COLO668 (cell line): ENCODE data around the gene GPR84.

Experiments
- DNase-seq: peaks from one replicate; lab custom pipeline; 2025; ENCODE audit not compliant: unreplicated experiment; lab: John Stamatoyannopoulos, UW

The GPR84 gene

DNA sequence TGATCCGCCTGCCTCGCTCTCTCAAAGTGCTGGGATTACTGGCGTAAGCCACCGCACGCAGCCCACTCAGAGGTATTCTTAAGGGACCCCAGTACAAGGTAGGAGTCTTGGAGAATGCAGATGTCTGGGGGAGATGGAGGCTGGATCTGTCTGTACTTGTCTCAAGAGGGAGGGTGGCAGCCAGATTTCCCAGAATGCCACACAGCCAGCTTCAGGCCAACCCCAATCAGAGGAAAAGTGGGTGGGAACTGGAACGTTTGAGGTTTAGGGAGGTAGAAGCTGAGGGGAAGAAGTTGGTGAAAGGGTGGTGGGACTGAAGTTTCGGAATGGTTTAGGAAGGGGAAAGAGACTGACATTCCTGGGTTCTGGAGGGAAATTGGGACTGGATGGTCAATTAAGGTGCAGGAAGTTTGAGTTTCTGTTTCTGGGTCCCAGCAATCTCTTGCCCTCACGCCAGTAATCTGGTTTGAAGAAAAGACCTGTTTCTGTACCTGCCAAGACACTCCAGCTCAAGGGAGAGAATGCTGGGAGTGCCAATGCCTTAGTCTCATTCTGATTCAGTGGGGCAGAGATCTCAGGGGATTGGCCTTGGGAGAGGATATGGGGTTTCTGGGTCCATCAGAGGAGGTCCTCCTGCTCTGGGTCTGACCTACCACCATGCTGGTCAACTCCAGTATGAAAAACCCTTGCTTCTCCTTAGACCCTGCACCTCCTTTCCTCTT, 28.4 kb upstream of the GPR84 start:
- DNase-seq, result no peak

DNA sequence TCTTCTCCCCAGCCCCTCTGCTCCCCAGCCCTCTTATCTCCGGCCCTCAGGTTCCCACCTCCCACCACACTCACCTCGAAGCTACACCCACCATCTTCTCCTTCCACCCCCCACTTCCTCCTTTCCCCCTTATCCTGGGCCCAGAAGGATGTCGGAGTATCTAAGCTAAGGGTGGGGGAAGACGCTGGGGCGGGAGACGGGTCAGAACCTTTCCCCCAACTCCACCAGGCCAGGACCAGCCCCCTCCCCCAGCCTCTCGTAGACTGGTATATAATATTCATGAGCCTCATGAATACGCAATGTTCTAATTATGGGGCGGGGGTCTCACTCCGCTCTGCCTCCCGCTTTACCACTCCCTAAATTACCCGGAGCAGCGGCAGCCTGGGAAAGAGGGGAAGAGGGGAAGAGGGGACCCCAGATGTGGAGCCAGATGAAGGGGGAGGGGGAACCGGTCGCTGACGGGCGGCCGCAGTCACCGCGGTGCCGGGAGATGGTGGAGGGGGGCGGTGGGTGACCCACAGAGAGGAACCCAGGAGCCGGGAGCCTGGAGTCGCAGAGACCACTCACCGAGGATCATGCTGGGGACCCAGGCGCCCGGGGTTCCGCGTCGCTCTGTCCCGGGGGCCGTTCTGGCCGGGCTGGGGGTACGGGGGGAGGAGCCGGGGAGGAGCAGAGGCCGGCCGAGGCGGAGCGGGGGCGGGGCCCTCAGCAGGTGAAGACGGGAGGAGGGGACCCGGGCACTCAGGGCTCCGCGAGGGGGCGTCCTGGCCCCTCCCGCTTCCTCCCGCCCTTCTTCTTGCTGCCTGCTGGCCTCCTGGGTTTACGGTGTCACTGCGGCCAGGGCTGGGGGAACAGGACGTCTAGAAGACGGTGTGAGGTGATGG, 26.6 kb upstream of the GPR84 start:
- peak; percentile 9 for DNase-seq

DNA sequence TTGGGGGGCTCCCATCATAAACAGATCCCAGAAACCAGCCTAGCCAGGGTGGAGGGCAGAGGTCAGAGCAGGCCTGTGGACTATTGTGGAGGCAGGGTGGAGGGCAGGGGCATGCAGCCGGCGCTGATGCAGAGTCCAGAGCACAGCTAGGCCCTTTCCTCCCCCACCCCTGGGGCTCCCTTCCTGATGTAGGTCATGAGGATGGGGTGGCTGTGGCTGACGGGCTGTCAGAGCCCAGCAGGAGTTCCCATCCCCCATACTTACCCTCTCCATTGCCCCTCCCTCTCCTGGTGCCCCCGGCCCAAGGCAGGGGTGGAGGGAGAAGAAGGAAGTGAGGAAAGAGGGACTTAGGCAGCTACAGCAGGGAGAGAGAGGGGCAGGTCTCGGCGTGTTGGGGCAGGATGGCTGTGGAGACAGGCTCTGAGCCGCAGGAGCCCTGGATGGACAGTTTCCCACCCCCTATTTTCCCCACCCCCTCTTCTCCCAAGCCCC, 25.9 kb upstream of the GPR84 start:
- DNase-seq, result no peak

DNA sequence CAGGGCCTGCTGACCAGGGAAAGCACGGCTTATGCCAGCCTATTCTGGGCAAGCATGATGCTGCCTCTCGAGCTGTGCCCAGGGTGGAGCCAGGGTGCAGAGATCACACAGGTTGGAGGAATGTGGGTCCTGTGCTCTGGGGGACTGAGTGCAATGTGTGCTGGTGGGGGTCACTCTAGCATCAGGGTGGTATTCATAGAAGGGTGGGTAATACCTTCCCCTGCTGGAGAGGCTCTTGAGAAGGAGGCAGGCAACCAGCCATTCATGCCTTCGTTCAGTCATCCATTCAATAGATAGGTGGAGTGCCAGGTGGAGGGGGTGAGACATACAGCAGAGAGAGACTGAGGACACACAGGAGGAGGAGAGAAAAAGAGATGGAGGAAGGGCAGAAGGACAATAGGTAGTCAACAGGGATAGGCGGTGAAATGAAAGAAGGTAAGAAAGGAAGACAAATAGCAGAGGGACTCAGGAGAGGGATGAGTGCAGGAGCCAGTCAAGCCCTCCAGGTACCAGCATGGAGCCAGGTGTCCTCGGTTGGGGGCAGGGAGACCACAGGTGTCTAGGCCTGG, 25.4 kb upstream of the GPR84 start:
- no peak for DNase-seq

DNA sequence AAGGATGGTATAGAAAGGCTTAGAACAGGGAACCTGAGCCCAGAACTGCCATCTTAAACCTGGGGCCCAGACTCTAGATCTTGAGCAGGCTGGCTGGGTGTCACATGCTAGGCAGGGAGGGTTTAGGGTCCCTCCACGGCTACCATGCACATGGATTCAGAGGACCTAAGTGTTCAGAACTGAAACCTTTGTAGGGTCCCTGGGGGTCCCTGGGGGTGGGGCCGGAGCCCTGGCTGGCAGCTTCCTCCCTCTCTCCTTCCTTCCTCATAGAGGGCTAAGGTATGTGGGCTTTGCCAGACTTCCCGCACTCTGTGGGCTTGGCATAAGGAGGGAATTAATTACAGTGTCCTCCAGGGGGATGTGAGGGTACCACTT, 24.8 kb upstream of the GPR84 start:
- DNase-seq, result no peak

DNA sequence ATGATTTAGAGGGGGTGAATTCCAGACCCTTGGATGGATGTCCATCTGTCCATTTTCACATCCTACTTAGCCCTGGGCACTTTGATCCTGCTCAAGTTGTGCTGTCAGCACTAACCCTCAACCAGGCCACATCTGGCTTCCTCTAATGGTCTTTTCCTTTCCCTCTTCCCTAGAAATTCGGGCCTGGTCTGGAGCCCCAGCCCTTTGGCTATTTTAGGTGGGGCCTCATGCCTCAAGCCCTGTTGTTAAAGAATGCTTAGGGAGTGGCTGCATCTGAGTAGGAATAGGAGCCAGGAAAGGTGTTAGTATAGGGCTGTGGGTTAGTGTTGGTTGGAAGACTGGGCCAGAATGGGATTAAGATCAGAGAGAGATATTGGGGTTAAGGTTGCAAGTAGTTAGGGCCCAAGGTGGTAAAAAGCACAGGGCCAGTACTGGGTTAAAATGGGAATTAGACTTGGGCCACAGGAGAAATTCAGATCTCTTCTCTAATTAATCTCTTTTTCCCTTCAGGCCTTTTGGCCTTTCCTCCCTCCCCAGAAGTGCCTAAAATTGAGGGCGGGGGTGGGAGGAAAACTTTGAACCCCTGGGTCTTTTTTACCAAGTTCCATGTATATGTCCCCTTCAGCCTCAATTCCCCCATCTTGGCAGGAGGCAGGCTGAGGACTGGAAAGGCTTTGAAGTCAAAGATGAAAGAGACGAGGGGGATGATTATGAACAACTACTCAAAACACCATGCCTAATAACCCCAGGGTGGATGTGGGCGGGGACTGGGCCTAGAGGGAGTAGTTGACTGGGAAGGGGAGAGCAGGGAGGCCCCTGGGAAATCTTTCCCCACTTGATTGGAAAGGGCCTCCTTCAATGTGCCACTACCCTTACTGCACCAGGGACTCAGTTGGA, 24.2 kb upstream of the GPR84 start:
- no peak for DNase-seq

DNA sequence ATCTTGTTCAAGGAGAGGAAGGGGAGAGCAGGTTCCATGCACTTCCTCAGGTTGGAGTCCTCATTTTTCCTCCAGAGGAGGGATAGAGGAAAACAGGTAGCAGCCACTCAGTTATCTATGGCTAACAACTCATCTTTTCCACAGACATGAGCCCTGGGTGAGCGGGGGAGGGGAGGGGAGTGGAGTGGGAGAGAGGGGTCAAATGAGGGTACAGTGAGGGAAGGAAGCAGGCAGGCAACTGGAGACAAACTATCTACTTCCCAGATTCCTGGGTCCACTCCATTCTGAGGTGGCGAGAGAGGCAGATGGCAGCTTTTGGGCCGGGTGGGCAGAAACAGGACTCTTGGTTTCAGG, 22.8 kb upstream of the GPR84 start:
- DNase-seq, result no peak

DNA sequence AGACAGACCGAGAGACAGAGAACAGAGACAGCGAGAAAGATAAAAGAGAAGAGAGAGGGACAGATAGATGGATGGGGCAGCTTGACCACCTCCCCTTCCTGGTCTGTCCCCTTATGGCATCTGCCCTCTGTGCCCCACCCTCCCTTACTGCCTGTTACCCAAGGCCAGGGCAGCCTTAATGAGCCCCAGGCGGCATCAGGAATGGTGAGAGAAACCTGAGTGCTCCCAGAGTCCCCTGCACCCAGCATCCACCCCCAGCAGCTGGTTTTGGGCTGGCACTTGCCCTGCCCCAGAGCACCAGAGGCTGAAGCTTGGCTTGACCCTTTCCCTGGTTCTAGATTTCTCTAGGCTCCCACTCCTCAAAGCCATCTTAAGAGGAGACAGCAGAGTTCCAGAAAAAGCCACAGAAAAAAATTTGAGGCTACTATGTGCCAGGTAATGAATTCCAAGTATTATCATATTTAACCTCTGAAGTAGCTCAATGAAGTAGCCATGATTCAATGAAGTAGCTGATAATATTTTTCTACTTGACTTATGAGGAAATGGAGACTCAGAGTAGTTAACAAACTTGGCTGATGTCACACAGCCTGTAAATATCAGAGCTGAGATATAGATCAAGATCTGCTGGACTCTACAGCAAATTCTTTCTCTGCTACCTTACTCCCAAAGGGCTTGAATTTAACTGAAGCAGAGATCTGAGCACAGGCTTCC, 22.3 kb upstream of the GPR84 start:
- no peak for DNase-seq

DNA sequence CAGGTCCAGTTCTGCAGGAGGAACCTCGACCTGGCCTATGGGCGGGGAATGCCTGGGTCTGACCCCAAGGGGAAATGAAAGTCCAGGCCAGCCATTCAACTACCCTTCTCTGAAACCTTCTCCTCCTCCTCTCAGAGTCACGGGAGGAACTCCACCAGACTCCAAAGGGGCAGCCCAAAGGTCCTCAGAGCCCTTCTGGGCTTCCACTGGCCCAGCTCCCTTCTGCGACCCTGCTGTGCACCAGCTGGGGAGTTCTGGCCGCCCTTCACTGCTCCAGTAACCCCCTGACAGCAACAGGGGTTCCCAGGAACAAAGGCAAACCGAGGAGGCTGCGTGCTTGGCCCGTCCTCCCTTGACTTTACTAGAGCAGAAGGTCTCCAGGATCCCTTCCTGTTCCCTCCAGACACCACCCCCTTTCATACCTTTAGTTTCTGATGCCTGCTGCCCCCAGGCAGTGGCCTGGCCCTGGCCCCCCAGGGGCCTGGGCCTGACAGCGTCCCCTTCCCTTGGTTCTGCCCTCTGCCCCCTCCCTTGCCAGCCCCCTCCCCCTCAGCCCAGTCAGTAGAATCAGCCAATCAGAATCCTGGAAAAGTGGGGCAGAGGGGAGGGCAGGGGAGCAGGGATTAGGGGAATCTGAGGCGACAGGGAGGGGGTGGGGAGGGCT, 21.1 kb upstream of the GPR84 start:
- no peak for DNase-seq

DNA sequence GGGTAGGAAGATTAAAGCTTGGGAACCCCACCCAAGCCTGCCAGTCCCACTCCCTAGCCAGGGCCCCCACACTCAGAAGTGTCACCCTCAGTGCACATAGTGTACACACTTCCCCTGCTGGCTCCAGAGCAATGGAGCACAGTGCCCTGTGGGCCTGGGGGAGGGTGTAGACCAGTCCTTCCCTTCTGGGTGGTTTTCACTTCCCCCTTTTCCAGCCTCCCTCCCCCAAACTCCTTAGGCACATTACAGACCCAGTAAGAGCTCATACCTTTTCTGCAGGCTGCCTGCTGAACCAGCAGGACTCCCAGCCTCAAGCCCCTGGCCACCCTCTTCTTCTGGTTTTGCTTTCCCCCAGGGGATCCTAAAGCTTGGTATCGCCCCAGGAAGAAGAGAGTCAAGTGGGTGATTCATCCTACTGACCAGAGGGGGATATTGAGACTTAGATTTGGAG, 20.3 kb upstream of the GPR84 start, which contains the start of gene ZNF385A:
Gene ZNF385A (minus strand): TSS at position 143 of the 451 bp plus-strand sequence. CDS start 219 bp downstream, outside the sequence.
- no peak for DNase-seq

DNA sequence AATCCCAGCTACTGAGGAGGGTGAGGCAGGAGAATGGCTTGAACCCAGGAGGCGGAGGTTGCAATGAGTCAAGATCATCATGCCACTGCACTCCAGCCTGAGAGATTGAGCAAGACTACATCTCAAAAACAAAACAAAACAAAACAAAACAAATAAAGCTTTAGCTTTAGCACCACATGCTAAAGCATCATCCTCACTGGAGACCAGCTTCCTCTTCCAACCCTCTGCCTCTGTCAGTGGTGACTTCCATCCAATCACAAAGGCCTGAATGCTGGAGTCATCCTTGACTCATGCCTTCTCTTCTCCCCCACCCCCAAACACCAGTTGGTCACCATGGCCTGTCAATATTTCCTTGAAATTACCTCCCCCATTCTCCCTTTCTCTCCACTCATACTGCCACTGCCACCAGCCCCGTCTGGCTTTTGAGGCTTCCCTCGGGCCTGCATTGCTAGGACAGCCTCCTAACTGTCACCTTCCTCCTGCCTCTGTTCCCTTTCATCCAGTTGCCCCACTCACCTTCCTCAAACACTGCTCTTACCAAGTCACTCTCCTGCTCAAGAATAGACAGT, 18.8 kb upstream of the GPR84 start:
- no peak for DNase-seq

DNA sequence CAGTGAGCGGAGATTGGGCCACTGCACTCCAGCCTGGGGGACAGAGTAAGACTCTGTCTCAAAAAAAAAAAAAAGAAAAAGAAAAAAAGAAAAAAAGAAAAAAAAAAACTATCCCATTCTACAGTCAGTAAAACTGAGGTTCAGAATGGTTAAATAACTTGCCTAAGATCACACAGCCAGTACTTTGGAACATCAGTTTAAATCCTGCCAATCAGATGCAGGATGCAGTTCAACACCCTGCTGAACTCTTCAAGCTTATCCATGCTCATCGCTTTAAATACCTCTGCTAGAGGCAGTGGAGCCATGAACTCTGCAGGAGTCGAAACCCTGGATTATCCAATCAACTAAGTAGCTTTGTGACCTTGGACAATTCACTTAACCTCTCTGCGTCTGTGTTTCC, 16.9 kb upstream of the GPR84 start:
- DNase-seq, result no peak

DNA sequence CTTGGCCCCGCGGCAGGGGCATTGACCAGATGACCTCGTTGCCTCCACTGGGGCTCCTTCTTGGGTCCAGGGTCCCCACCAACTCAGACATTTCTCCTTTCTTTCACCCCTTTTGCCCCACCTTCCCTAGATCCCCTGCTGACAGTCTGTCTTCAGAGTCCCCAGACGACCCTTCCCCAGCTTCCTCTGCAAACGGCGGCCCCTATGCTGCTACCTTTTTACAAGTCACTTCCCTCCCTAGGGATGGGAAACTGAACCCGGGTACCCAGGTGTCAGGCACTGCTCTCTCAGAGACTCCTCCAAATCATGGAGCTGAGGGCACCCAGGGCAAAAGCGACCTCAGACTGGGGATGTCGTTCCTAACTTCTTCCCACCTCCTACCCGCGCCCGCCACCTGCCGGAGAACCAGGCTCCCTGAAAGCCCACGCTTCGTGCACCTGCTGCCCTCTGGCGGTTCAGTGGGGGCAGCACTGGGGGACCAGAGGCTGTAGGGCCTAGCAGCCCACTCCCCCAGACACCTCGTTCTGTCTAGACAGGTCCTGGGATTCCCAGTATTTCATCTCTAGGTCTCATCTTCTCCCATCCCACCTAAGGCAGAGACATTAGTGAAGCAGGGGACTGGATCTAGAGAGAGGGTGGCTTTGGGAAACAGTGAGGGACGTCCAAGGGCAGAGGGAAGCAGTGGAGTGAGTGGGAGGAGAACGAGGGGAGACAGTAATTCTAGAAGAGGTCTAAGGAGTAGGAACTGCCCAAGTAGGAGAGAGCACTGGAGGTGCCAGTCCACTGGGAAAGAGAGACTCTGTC, 15.3 kb upstream of the GPR84 start:
- peak; percentile 87 for DNase-seq

DNA sequence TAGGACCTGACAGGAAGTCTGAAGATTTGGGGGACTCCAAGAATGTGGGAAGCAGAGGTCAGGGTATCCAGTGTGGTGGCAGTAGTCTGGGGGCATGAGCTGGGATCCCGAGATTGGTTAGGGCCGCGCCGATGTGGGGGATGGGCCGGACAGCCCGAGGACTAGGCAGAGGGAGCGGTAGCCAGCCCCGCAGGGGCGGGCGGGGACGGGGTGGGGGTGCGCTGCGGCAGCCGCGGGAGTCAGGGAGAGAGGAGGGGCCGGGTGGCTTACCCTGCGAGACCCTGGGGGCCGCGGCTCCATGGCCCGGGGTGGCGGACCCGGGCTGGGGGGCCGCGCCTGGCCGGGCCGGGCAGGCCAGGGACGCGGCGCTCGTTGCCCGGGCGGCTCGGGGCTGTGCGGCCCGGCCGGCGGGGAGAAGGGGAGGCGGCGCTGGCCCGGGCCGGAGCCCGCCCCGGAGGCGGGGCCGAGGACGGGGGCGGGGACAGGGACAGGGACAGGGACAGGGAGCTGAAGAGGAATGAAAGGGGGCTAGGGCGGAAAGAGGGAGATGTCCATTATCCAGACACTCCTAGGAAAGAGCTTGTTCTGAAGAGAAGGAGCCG, 14.6 kb upstream of the GPR84 start:
- DNase-seq, result peak; percentile 58

DNA sequence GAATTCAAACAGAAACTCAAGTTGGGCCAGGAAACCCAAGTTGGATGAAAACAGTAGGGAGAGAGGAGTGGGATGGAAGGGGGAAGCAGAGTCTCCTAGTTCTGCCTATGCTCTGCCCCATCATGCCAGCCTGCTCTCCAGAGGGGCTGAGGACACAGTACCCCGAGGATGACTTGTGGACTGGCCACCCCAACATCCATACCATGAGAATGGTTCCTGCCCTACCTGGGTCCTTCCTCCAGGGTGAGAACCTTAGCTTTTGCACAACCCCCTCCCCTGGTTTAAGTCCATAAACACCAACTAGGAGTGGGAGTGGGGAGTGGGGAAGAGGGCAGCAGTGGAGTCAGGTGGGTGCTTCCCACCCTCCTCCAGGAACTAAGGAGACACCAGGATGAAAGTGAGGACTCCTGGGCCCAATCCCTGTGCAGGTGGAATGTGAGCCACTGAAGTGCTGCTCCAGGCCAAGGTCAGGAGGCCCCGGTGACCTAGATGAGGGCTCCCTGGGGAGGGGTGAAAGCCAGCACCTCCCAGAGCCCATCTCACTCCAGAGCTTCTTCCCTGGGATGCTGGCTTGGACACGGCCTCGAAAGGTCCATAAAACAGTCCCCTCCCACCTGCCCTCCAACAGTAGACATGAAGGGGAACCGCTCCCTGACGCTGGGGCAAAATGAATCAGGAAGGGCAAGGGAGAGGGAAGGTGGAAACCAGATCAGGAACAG, 13.7 kb upstream of the GPR84 start:
- no peak for DNase-seq

DNA sequence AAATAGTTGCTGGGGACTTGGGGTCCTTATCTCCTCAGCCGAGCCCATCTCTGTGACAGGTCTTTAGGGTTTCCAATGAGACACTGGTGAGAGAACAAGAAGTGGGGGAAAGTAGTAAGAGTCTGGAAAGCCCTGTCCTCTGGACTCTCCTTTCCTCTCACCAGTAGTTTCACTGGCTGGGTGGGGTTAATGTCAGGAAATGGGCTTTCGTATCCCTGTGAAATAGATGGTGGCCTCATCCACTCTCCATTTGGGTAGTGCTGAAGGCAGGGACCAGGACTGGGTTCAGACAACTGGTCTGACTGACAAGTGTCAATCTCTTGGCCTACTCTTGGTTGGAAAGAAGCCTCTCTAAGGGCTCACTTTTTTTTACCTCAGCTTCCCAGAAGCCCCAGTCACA, 12.7 kb upstream of the GPR84 start:
- no peak for DNase-seq

DNA sequence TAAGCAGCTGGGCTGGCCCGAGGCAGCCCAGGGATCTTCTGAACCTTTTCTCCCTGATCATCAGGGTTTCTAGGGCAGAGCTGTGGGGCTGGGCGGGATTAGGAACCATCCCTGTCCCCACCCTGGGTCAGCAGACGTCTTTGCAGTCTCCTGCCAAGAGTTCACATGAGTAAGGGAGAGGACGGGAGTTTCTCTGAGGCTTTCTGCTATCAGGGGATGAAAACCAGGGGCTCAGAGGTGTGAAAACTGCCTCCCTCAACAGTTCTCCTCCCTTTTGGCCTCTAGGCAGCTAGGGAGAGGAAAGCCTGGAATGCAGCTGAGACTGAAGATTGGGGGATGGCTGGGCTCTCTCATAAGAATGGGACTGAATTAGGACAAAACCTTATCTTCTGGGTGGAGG, 12.3 kb upstream of the GPR84 start:
- no peak for DNase-seq

DNA sequence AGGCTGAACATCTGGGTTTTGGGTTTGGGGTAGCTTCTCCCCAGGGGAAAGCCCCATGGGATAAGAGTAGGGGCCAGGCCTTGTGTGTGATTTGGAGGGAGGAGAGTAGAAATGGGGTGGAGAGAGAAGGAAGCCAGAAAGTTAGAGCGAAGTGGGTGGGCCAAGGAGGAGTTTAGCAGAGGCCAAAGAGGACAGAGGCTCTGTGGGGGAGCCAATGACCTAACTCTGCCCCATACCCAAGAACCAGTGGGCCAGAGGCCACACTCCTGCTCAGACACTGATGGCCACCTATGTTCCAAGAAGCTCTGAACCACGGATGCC, 10.9 kb upstream of the GPR84 start:
- DNase-seq, result no peak
